Skin of body (tissue), 3 donors: ENCODE data around the gene SRRM1. TPM values are rescaled to one million over a fixed set of nuclear protein-coding genes. Genes with fewer than 3 reads are reported as not detected.
"Not testable (repeated sequence)": the region's sequence is repeated elsewhere in the genome, so short reads cannot be mapped to it uniquely, and the experiment has no call there.

Experiments
- DNase-seq: peaks from one replicate; lab custom pipeline; 2025; lab: John Stamatoyannopoulos, UW
- small RNA-seq: library from RNA; depleted of rRNA; stranded (forward); fragments of <200 nt; gene quantifications from one replicate; pipeline ENCODE3, GENCODE V24; 2014; ENCODE audit warnings: low replicate concordance
- total RNA-seq: library from RNA; depleted of rRNA; stranded (reverse); fragments of >200 nt; gene quantifications from one replicate; pipeline ENCODE4 v1.2.3, GENCODE V29; 2014

SRRM1 gene
- total RNA-seq, 1 donor from 2014 or later: 64.9 TPM

DNA sequence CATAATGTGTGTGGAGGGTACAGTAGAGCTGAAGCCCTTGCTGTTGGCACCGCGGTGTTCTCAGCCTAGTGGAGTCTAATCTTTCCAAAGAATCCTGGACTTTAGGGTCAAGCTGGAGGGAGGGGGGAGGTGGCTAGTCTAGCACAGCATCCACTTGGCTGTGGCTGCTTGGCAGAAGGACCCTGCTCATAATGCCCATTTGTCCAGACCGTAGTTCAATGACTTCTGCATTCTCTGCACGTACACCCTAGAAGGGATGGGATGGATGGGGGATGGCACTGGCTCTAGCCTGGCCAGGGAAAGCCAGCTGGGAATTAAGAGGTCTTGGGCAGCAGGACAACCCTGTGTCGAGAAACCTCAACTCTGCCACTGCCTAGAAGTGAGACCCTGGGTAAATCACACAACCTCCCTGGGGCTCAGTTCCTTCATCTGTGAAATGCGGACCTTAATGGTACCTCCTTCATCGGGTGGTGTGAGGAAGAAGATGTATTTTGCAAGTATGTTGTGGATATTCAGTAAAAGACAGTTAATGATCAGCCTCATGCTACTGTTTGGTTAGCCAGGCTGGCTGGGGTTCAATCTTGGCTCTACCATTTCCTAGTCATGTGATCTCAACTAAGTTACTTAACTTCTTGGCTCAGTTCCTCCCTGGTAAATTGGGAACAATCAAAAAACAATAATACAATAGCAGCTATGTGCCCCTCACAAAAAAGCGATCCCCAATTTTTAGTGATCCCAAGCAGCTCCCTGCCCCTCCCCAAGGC, 75.0 kb downstream of the SRRM1 start:
- no peak for DNase-seq

DNA sequence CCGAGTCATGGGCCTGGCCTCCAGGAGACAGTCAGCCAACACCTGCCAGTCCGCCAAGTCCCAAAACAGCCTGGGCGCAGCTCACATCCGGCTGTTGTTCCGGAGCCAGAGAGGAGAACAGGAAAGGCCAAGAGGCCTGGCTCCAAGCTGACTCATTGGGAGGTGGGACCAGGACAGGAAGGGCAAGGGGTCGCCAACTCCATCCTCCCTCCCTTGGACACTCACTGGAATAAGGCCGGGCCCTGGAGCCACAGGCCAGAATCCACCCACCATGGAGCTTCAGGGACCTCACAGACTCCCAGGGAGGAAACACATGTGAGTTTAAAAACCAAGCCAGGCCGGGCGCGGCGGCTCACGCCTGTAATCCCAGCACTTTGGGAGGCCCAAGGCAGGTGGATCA, 77.0 kb downstream of the SRRM1 start:
- peak; percentile 34 for DNase-seq

DNA sequence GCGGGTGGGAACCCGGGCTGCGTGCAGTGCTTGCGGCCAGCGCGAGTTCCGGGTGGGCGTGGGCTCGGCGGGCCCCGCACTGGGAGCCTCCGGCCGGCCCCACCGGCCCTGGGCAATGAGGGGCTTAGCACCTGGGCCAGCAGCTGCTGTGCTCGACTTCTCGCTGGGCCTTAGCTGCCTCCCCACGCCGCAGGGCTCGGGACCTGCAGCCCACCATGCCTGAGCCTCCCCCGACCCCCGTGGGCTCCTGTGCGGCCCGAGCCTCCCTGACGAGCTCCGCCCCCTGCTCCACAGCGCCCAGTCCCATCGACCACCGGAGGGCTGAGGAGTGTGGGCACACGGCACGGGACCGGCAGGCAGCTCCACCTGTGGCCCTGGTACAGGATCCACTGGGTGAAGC, 78.4 kb downstream of the SRRM1 start:
- DNase-seq: no peak

DNA sequence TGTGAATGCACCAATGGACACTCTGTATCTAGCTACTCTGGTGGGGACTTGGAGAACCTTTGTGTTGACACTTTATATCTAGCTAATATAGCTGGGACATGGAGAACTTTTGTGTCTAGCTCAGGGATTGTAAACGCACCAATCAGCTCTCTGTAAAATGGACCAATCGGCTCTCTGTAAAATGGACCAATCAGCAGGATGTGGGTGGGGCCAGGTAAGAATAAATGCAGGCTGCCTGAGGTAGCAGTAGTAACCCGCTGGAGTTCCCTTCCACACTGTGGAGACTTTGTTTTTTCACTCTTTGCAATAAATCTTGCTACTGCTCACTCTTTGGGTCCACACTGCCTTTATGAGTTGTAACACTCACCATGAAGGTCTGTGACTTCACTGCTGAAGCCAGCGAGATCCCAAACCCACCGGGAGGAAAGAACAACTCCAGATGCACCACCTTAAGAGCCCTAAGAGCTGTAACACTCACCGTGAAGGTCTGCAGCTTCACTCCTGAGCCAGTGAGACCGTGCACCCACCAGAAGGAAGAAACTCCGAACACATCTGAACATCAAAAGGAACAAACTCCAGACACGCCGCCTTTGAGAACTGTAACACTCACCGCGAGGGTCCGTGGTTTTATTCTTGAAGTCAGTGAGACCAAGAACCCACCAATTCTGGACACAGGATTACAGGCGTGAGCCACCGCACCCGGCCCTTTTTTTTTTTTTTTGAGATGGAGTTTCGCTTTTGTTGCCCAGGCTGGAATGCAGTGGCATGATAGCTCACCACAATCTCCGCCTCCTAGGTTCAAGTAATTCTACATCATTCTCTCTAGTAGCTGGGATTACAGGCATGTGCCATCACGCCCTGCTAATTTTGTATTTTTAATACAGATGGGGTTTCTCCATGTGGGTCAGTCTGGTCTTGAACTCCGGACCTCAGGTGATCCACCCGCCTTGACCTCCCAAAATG, 79.3 kb downstream of the SRRM1 start:
- DNase-seq: not testable (repeated sequence)

Small RNA genes lying within 50 kb of the gene (small RNA-seq; reads per million reads assigned to genes)
- not detected for gene RF00019

Other genes with a start within 250 kb of the SRRM1 start
- gene STPG1, start 229.5 kb upstream of the SRRM1 start, total RNA-seq: 2.7 TPM
- 12.0 TPM for gene NIPAL3, start 227.5 kb upstream of the SRRM1 start, total RNA-seq
- gene RCAN3, start 140.5 kb upstream of the SRRM1 start, total RNA-seq: 10.7 TPM
- 0.49 TPM for gene NCMAP, start 87.2 kb upstream of the SRRM1 start, total RNA-seq
- 171 TPM for gene CLIC4, start 102.1 kb downstream of the SRRM1 start, total RNA-seq